MM.1S (cell line): Measurements from ENCODE around the gene RTBDN.
A peak's percentile ranks its signal among the peaks of the same experiment; 100 is the strongest.

ENCODE experiments used
- DNase-seq: peaks from one replicate; pipeline ENCODE4 v3.0.0-alpha.2; 2015
- H2AFZ ChIP-seq: fragments of 300-600 bp; sonication (generic); 2 replicates; pipeline ENCODE4 v1.6.0; 2016; ENCODE audit warnings: antibody characterized with exemption, low read length
- H3F3A ChIP-seq: fragments of 300-600 bp; sonication (generic); 2 replicates; pipeline ENCODE4 v1.6.1; 2016; ENCODE audit warnings: mild to moderate bottlenecking, antibody characterized with exemption, low read length, moderate library complexity, mixed read lengths; ENCODE audit not compliant: insufficient read depth
- H3K27ac ChIP-seq: fragments of 300-600 bp; sonication (generic); 2 replicates; pipeline ENCODE4 v1.5.1; 2016; ENCODE audit warnings: mild to moderate bottlenecking, low read length
- H3K27me3 ChIP-seq: fragments of 300-600 bp; sonication (generic); replicated peaks from 2 replicates; pipeline ENCODE4 v1.6.0; 2016; ENCODE audit warnings: low read length; ENCODE audit not compliant: insufficient read depth
- H3K36me3 ChIP-seq: fragments of 300-600 bp; sonication (generic); replicated peaks from 2 replicates; pipeline ENCODE4 v1.6.1; 2016; ENCODE audit warnings: mild to moderate bottlenecking, low read length, mixed read lengths; ENCODE audit not compliant: insufficient read depth
- H3K4me1 ChIP-seq: fragments of 300-600 bp; sonication (generic); 2 replicates; pipeline ENCODE4 v1.6.1; 2016; ENCODE audit warnings: low read length, mixed read lengths
- H3K4me2 ChIP-seq: fragments of 300-600 bp; sonication (generic); 2 replicates; pipeline ENCODE4 v1.6.0; 2016; ENCODE audit warnings: low read depth, low read length
- H3K4me3 ChIP-seq: fragments of 300-600 bp; sonication (generic); 2 replicates; pipeline ENCODE4 v1.5.1; 2016; ENCODE audit warnings: low read length, mixed read lengths
- H3K79me2 ChIP-seq: fragments of 300-600 bp; sonication (generic); 2 replicates; pipeline ENCODE4 v1.6.1; 2016; ENCODE audit warnings: mixed run types, low read length, mixed read lengths
- H3K9ac ChIP-seq: fragments of 300-600 bp; sonication (generic); 2 replicates; pipeline ENCODE4 v1.6.1; 2016; ENCODE audit warnings: low read length, mixed read lengths
- H3K9me2 ChIP-seq: fragments of 300-600 bp; sonication (generic); replicated peaks from 2 replicates; pipeline ENCODE4 v1.6.1; 2016; ENCODE audit warnings: mild to moderate bottlenecking, low read length, mixed read lengths; ENCODE audit not compliant: insufficient read depth
- H3K9me3 ChIP-seq: fragments of 300-600 bp; sonication (generic); replicated peaks from 2 replicates; pipeline ENCODE4 v1.6.1; 2016; ENCODE audit warnings: mild to moderate bottlenecking, low read length, mixed read lengths; ENCODE audit not compliant: insufficient read depth
- H4K20me1 ChIP-seq: fragments of 300-600 bp; sonication (generic); 2 replicates; pipeline ENCODE4 v1.6.1; 2016; ENCODE audit warnings: mild to moderate bottlenecking, low read length, moderate library complexity, mixed read lengths; ENCODE audit not compliant: insufficient read depth
- EZH2 ChIP-seq: fragments of 300-600 bp; sonication (generic); optimal IDR thresholded peaks from 2 replicates; pipeline ENCODE3; 2017; ENCODE audit warnings: low read depth, mild to moderate bottlenecking, antibody characterized with exemption, low read length, mixed read lengths
- EZH2phosphoT487 ChIP-seq: fragments of 300-600 bp; sonication (generic); IDR thresholded peaks from 2 replicates; pipeline ENCODE4 v1.6.1; 2018; ENCODE audit warnings: antibody characterized with exemption, low read length
- TF ChIP-seq, protein P1 (sequence below): fragments of 300-600 bp; sonication (generic); IDR thresholded peaks from 2 replicates; pipeline ENCODE4 v1.5.1; 2016; ENCODE audit warnings: antibody characterized with exemption, low read length, mixed read lengths

Gene RTBDN

DNA sequence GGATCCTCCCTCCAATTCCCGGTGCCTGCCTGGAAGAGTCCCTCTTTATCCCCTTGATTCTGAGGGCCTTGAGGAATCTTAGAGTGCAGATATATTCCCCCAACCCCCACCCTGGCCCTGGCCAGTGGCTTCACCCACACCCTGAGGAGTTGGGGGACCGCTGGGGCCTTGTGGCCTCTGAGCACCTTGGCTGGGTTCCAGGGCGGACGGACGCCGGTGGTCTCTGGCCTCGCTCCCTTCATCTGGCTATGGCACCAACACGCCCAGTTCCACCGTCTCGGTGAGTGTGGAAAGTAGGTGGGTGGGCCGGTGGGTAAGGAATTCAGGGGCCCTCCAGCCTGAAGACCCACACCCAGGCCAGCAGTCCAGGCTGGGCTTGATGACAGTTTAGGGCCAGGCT lies 8.9 kb upstream of the RTBDN start:
- Histone ChIP-seq H3K27ac (no peak overlapping the region), H3K9ac (no peak overlapping the region), H4K20me1 (no peaks in the 10 kb centered on the region), H3K4me1 (peaks cover 8% of the 10 kb centered on the region; the same call in 1 of the 2 replicates), H3K4me3 (no peak overlapping the region), H3K36me3 (no peaks in the 10 kb centered on the region), H2AFZ (no peak overlapping the region), H3K9me2 (no peaks in the 10 kb centered on the region), H3K4me2 (no peak overlapping the region), H3K9me3 (no peaks in the 10 kb centered on the region), H3K79me2 (no peaks in the 10 kb centered on the region), H3K27me3 (peaks cover 84% of the 10 kb centered on the region), H3F3A (no peaks in the 10 kb centered on the region)
- no peak for TF ChIP-seq EZH2
- TF ChIP-seq, protein P1, sequence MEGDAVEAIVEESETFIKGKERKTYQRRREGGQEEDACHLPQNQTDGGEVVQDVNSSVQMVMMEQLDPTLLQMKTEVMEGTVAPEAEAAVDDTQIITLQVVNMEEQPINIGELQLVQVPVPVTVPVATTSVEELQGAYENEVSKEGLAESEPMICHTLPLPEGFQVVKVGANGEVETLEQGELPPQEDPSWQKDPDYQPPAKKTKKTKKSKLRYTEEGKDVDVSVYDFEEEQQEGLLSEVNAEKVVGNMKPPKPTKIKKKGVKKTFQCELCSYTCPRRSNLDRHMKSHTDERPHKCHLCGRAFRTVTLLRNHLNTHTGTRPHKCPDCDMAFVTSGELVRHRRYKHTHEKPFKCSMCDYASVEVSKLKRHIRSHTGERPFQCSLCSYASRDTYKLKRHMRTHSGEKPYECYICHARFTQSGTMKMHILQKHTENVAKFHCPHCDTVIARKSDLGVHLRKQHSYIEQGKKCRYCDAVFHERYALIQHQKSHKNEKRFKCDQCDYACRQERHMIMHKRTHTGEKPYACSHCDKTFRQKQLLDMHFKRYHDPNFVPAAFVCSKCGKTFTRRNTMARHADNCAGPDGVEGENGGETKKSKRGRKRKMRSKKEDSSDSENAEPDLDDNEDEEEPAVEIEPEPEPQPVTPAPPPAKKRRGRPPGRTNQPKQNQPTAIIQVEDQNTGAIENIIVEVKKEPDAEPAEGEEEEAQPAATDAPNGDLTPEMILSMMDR, result no peak
- no peak for TF ChIP-seq EZH2phosphoT487
- DNase-seq, result no peak

DNA sequence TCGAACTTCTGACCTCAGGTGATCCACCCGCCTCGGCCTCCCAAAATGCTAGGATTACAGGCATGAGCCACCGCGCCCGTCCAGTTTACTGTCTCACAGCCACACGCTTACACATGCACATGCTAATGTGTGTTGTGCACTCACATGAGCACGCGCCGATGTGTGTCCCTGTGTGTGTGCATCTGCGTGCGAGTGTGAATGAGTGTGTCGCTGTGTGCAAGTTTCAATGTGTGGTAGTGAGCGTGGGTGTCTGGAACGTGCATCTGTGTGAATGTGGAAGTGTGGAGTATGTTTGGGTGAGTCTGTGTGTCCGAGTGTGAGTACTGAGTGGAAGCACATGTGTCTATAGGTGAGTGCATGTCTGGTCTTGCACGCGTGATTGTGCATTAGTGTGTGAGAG lies 8.1 kb upstream of the RTBDN start:
- H3K4me3 ChIP-seq, result no peak overlapping the region
- H2AFZ ChIP-seq, result no peak overlapping the region
- no peak overlapping the region for H3K4me2 ChIP-seq
- no peaks in the 10 kb centered on the region for H3K36me3 ChIP-seq
- no peaks in the 10 kb centered on the region for H3K9me3 ChIP-seq
- H3K4me1 ChIP-seq, result peaks cover 3% of the 10 kb centered on the region; the same call in 1 of the 2 replicates
- H3K27me3 ChIP-seq, result peaks cover 90% of the 10 kb centered on the region
- H4K20me1 ChIP-seq, result no peaks in the 10 kb centered on the region
- H3K9me2 ChIP-seq, result no peaks in the 10 kb centered on the region
- H3K9ac ChIP-seq, result no peak overlapping the region
- no peaks in the 10 kb centered on the region for H3K79me2 ChIP-seq
- no peak for DNase-seq
- H3F3A ChIP-seq, result no peaks in the 10 kb centered on the region
- no peak for TF ChIP-seq EZH2phosphoT487
- no peak for TF ChIP-seq EZH2
- TF ChIP-seq, protein P1, result no peak
- H3K27ac ChIP-seq, result no peak overlapping the region

GRCh38 chr19:12841094-12841493 lies 6.7 kb upstream of the RTBDN start:
- H3F3A ChIP-seq, result no peaks in the 10 kb centered on the region
- no peak overlapping the region for H2AFZ ChIP-seq
- TF ChIP-seq EZH2 (no peak), EZH2phosphoT487 (no peak)
- TF ChIP-seq, protein P1, result no peak
- H3K9me2 ChIP-seq, result no peaks in the 10 kb centered on the region
- DNase-seq, result no peak
- no peaks in the 10 kb centered on the region for H3K9me3 ChIP-seq
- no peaks in the 10 kb centered on the region for H4K20me1 ChIP-seq
- no peaks in the 10 kb centered on the region for H3K36me3 ChIP-seq
- no peak overlapping the region for H3K27ac ChIP-seq
- no peaks in the 10 kb centered on the region for H3K79me2 ChIP-seq
- H3K4me1 ChIP-seq, result no peaks in the 10 kb centered on the region
- H3K4me2 ChIP-seq, result peak overlapping the region; percentile 5; the same call in 1 of the 2 replicates
- no peak overlapping the region for H3K4me3 ChIP-seq
- H3K9ac ChIP-seq, result no peak overlapping the region
- H3K27me3 ChIP-seq, result peaks cover 93% of the 10 kb centered on the region
